DOHH2 (cell line): ENCODE measurements around the gene PDE4B.

Experiments used
- CTCF ChIP-seq: fragments of 200-600 bp; sonication (generic); IDR thresholded peaks from one replicate; pipeline ENCODE4 v1.5.1; 2014; ENCODE audit warnings: antibody characterized with exemption, mild to moderate bottlenecking, low read depth, low read length; ENCODE audit not compliant: poor library complexity, severe bottlenecking
- EZH2phosphoT487 ChIP-seq: fragments of 200-600 bp; sonication (generic); IDR thresholded peaks from 2 replicates; pipeline ENCODE4 v1.6.1; 2017; ENCODE audit warnings: borderline replicate concordance, mild to moderate bottlenecking, antibody characterized with exemption, low read length, moderate library complexity, mixed read lengths

GRCh38 chr1:65830306-65830705, 37.6 kb downstream of the PDE4B start:
- no peak for TF ChIP-seq CTCF
- TF ChIP-seq EZH2phosphoT487: no peak
